ENCODE results near the gene PDZRN3. TPM values are rescaled to one million over a fixed set of nuclear protein-coding genes. Genes with fewer than 3 reads are reported as not detected.

Gene PDZRN3
- total RNA-seq, 1 donor from 2014 or later, result 19.8 TPM

GRCh38 chr3:73535137-73535536 lies 89.6 kb downstream of the PDZRN3 start:
- no peaks in the 10 kb centered on the region for H4K20me1 ChIP-seq (ENCODE audit: insufficient read depth, low read length)
- FAIRE-seq (no peak), DNase-seq (ENCODE audit: low read depth) (no peak)
- H3K27me3 Mint-ChIP-seq (ENCODE audit: low read depth, unreplicated experiment), result no peaks in the 10 kb centered on the region
- no peak for TF ChIP-seq CTCF (IDR thresholded peaks at IDR 0.05; ENCODE audit: insufficient read depth, low read depth, low read length)
- TF ChIP-seq EZH2 (IDR thresholded peaks at IDR 0.05; ENCODE audit: insufficient read depth, low read length), result no peak
- H3K4me3 ChIP-seq (ENCODE audit: insufficient read depth, low read depth, low read length), result no peak overlapping the region
- H3K27ac Mint-ChIP-seq (ENCODE audit: unreplicated experiment), result no peak overlapping the region
- no peak overlapping the region for H3K4me3 Mint-ChIP-seq (ENCODE audit: unreplicated experiment)
- H3K36me3 Mint-ChIP-seq (ENCODE audit: low read depth, unreplicated experiment), result peaks cover 5% of the 10 kb centered on the region
- H3K9me3 ChIP-seq (ENCODE audit: insufficient read depth, low read depth, low read length), result no peaks in the 10 kb centered on the region
- H2AFZ ChIP-seq (ENCODE audit: low read depth, low read length), result no peak overlapping the region
- H3K36me3 ChIP-seq (ENCODE audit: insufficient read depth, low read length), result no peaks in the 10 kb centered on the region
- H3K4me1 ChIP-seq (ENCODE audit: insufficient read depth, low read length), result peaks cover 4% of the 10 kb centered on the region
- H3K9me3 Mint-ChIP-seq (ENCODE audit: unreplicated experiment), result no peaks in the 10 kb centered on the region
- H3K27me3 ChIP-seq (ENCODE audit: insufficient read depth, low read length), result no peaks in the 10 kb centered on the region
- H3K4me2 ChIP-seq (ENCODE audit: low read length), result no peak overlapping the region
- no peak overlapping the region for H3K9ac ChIP-seq (ENCODE audit: low read length)
- H3K27ac ChIP-seq (ENCODE audit: low read depth, low read length), result no peak overlapping the region
- H3K79me2 ChIP-seq (ENCODE audit: insufficient read depth, low read length), result peaks cover 3% of the 10 kb centered on the region
- peaks cover 22% of the 10 kb centered on the region for H3K4me1 Mint-ChIP-seq (ENCODE audit: low read depth, unreplicated experiment)

- Histone ChIP-seq H3K4me2 (ENCODE audit: low read length) (peak overlapping the region; percentile 39), H4K20me1 (ENCODE audit: insufficient read depth, low read length) (no peaks in the 10 kb centered on the region), H3K9me3 (ENCODE audit: insufficient read depth, low read depth, low read length) (no peaks in the 10 kb centered on the region), H2AFZ (ENCODE audit: low read depth, low read length) (no peak overlapping the region), H3K27me3 (ENCODE audit: insufficient read depth, low read length) (no peaks in the 10 kb centered on the region), H3K4me1 (ENCODE audit: insufficient read depth, low read length) (peaks cover 10% of the 10 kb centered on the region), H3K4me3 (ENCODE audit: insufficient read depth, low read depth, low read length) (no peak overlapping the region), H3K9ac (ENCODE audit: low read length) (no peak overlapping the region), H3K79me2 (ENCODE audit: insufficient read depth, low read length) (peaks cover 3% of the 10 kb centered on the region), H3K27ac (ENCODE audit: low read depth, low read length) (peak overlapping the region; percentile 8), H3K36me3 (ENCODE audit: insufficient read depth, low read length) (no peaks in the 10 kb centered on the region)
- Mint-ChIP-seq H3K27me3 (ENCODE audit: low read depth, unreplicated experiment) (no peaks in the 10 kb centered on the region), H3K27ac (ENCODE audit: unreplicated experiment) (peak overlapping the region; percentile 65), H3K4me1 (ENCODE audit: low read depth, unreplicated experiment) (peaks cover 25% of the 10 kb centered on the region), H3K4me3 (ENCODE audit: unreplicated experiment) (peak overlapping the region; percentile 47), H3K36me3 (ENCODE audit: low read depth, unreplicated experiment) (peaks cover 2% of the 10 kb centered on the region), H3K9me3 (ENCODE audit: unreplicated experiment) (no peaks in the 10 kb centered on the region)
- DNase-seq (ENCODE audit: low read depth) (peak; percentile 96), FAIRE-seq (peak; percentile 73)
- TF ChIP-seq EZH2 (IDR thresholded peaks at IDR 0.05; ENCODE audit: insufficient read depth, low read length) (no peak), CTCF (IDR thresholded peaks at IDR 0.05; ENCODE audit: insufficient read depth, low read depth, low read length) (no peak)
Measured at GRCh38 chr3:73530022-73530396, 94.7 kb downstream of the PDZRN3 start.

GRCh38 chr3:73529308-73530021 lies 95.3 kb downstream of the PDZRN3 start:
- Histone ChIP-seq H4K20me1 (ENCODE audit: insufficient read depth, low read length) (no peaks in the 10 kb centered on the region), H3K27me3 (ENCODE audit: insufficient read depth, low read length) (no peaks in the 10 kb centered on the region), H3K4me2 (ENCODE audit: low read length) (peak overlapping the region; percentile 39), H2AFZ (ENCODE audit: low read depth, low read length) (no peak overlapping the region), H3K4me3 (ENCODE audit: insufficient read depth, low read depth, low read length) (no peak overlapping the region), H3K9me3 (ENCODE audit: insufficient read depth, low read depth, low read length) (no peaks in the 10 kb centered on the region), H3K4me1 (ENCODE audit: insufficient read depth, low read length) (peaks cover 10% of the 10 kb centered on the region), H3K79me2 (ENCODE audit: insufficient read depth, low read length) (peaks cover 3% of the 10 kb centered on the region), H3K9ac (ENCODE audit: low read length) (no peak overlapping the region), H3K36me3 (ENCODE audit: insufficient read depth, low read length) (no peaks in the 10 kb centered on the region), H3K27ac (ENCODE audit: low read depth, low read length) (peak overlapping the region; percentile 22)
- H3K27me3 Mint-ChIP-seq (ENCODE audit: low read depth, unreplicated experiment), result no peaks in the 10 kb centered on the region
- DNase-seq (ENCODE audit: low read depth) (no peak), FAIRE-seq (no peak)
- H3K27ac Mint-ChIP-seq (ENCODE audit: unreplicated experiment), result peak overlapping the region; percentile 68
- TF ChIP-seq EZH2 (IDR thresholded peaks at IDR 0.05; ENCODE audit: insufficient read depth, low read length) (no peak), CTCF (IDR thresholded peaks at IDR 0.05; ENCODE audit: insufficient read depth, low read depth, low read length) (no peak)
- no peaks in the 10 kb centered on the region for H3K9me3 Mint-ChIP-seq (ENCODE audit: unreplicated experiment)
- H3K4me1 Mint-ChIP-seq (ENCODE audit: low read depth, unreplicated experiment), result peaks cover 25% of the 10 kb centered on the region
- peak overlapping the region; percentile 47 for H3K4me3 Mint-ChIP-seq (ENCODE audit: unreplicated experiment)
- H3K36me3 Mint-ChIP-seq (ENCODE audit: low read depth, unreplicated experiment), result no peaks in the 10 kb centered on the region

Data from astrocyte (in vitro differentiated cells and primary cell).